Right ventricle myocardium inferior (tissue), 1 donor: ENCODE results near the gene PPCS. TPM values are rescaled to one million over a fixed set of nuclear protein-coding genes. Genes with fewer than 3 reads are reported as not detected.

ENCODE experiments used
- ATAC-seq: fragments of 200-7000 bp; cut with Tn5 transposase; one replicate; pipeline ENCODE4 v1.9.1; 2020; ENCODE audit warnings: mild to moderate bottlenecking, moderate library complexity
- DNase-seq: peaks from one replicate; pipeline ENCODE4 v3.0.0; 2021; ENCODE audit errors: missing footprints
- intact Hi-C: fragments of 100-400 bp; cut with DNase I; formaldehyde crosslinking; loops from one replicate; pipeline ENCODE4 v1.11.0; 2022
- long read RNA-seq: library from polyadenylated mRNA; unstranded; transcript quantifications from one replicate; pipeline ENCODE4 v2.0.0, GENCODE V29; 2021
- total RNA-seq: library from RNA; stranded (reverse); fragmentation: NEBNext Ultra II Directional; extraction: Animal tissue kit (Norgen Biotek cat#: 25700); gene quantifications from one replicate; pipeline ENCODE4 v1.2.1, GENCODE V29; 2021
- donor health status: DM: no; HTN: yes; CAD: no; lungs with severe emphysema.

PPCS gene
- total RNA-seq = 36.8 TPM
- long read RNA-seq, transcript PPCS-203 (3 exons, 1,431 nt) = major isoform, 12 of 17 reads
- long read RNA-seq, partial matches to known transcripts = 0 of 17 reads
- long read RNA-seq, other reads (novel, unspliced or antisense) = 1 of 17 reads

- peak; percentile 95 for DNase-seq
- peak; percentile 97 for ATAC-seq
- intact Hi-C loops = loop anchor here (5.0 to 10.0 kb wide), 2 partner anchors 119 to 281 kb away; partner anchors contain the start of gene FOXJ3
Observed at GRCh38 chr1:42456010-42456753, at the start of gene PPCS, which contains the start of gene ZMYND12. TSS of gene PPCS (plus strand) at chr1:42456543. CDS start at chr1:42456566, 23 bp downstream. TSS of gene ZMYND12 (minus strand) at chr1:42456022. CDS start at chr1:42455997, 25 bp downstream.

DNA sequence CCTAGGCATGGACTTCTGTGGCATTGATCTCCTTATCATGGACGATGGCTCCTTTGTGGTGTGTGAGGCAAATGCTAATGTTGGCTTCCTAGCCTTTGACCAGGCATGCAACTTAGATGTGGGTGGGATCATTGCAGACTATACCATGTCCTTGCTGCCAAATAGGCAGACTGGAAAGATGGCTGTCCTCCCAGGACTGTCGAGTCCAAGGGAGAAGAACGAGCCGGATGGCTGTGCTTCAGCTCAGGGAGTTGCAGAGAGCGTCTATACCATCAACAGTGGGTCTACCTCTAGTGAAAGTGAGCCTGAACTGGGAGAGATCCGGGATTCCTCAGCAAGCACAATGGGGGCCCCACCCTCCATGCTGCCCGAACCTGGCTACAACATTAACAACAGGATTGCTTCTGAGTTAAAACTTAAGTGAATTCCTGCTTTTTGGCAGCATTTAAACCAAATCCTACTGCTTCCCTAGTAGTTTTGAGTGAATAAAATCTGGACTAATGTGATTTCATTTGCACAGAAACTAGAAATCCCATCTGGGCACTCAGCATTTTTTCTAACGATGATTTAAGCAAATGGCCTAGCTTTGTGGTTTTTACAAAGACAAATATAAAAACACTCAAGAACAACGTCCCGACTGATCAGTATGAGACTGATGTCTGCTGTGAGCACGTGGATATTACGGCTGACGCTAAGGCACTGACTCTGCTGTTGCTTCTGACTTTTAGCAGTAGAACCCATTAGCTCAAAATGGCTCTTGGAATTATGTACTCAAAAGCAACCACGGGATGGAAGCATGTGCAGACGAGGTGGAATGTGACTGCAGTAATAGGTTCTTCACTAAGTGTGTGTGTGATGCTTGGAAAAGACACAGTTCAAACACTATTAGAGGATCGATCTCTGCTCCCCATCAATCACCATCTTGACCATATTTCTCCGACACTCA is 41.5 kb upstream of the PPCS start:
- intact Hi-C loops = no loop called here
- no peak for DNase-seq
- ATAC-seq = no peak

GRCh38 chr1:42417166-42417565 is 39.2 kb upstream of the PPCS start:
- ATAC-seq (peak; percentile 38), DNase-seq (no peak)
- intact Hi-C loops = no loop called here

- DNase-seq = no peak
- no peak for ATAC-seq
Observed at GRCh38 chr1:42418516-42418915, 37.8 kb upstream of the PPCS start.

DNA sequence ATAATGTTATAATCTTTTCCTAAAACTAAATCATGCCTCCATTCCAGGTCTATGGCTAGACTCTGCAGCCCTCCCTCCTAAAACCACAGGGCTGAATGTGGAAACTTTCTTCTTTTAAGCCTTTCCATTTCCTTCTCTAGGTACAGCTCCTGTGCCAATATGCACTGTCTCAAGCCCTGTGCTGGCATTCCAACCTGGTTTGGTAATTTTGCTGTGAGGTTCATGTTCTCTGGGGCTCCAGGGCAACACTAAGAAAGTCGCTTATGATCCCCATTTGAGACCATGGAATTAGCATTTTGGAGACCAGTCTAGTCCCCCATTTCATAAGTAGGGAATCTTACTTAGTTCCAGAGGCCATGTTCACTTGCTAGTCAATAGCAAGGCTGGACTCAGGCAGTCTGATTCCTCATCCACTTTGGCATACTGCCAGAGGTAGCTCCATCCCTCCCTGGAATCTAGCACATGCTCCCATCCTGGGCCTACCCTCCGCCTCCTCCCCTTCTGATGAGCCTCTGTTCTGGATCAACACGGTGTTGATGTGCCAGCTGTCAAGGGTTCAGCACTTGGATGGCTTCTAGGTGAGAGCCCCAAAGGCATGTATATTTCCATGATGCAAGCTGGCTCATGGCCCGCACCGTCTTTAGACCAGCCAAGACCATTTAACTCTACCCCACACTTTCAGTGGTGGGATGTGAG is 37.1 kb upstream of the PPCS start:
- intact Hi-C loops = no loop called here
- ATAC-seq = peak; percentile 87

More at GRCh38 chr1:42418516-42418915, 37.8 kb upstream of the PPCS start:
- intact Hi-C loops = no loop called here

GRCh38 chr1:42420121-42420520 is 36.2 kb upstream of the PPCS start:
- DNase-seq = no peak
- peak; percentile 27 for ATAC-seq
- intact Hi-C loops = no loop called here

More for the DNA sequence above, 37.1 kb upstream of the PPCS start:
- no peak for DNase-seq

DNA sequence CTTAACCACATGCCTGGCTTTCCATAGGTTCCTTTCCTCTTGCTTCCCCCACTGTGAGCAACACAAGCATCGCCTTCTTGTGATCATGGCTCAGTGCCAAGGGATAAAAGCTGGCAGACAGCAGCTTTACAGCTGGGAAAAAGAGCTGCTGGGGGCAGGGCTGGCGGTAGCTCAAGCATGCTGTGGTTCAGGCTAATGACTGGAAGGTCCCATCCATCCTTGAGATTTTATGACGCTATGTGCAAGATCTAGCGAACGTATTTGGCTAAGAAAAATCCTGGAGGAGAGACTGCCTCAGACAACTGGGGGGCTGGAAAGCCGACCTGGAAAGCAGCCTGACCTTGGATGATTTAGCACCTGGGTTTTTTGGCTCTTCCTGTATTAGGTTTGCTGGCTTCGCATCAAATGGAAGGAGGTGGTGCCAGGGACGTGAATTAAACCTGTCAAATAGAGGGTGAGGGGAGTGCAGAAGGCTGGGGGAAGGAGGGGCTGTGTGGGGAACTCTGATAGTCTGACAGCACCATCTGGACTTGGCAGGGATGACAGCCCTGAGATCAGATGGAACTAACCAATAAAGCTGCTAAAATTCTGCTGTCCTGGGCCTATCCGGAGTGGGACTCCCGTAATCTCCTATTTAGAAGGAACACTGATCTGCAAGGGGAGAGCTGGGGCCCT is 35.3 kb upstream of the PPCS start:
- no peak for DNase-seq
- ATAC-seq = peak; percentile 40
- intact Hi-C loops = no loop called here

GRCh38 chr1:42422737-42423136 is 33.6 kb upstream of the PPCS start:
- ATAC-seq = peak; percentile 15
- no peak for DNase-seq
- intact Hi-C loops = no loop called here

DNA sequence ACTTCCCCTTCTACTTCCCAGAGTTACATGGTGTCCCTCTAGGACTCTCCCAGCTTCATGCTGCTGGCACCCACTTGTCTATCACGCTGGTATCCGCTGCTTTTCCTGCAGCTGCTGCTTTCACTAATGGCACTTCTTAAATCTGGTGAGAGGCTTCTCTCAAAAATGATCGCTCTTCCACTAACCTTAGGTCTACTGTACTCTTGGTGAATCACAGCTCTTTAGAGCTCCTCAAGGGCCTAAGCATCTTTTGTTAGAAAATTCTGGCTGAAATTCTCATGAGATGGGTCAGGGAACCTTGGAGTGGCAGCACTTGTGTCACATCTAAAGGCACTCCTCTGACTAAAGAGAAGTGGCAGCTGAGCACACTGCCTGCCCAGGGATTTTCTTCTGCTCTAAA is 32.7 kb upstream of the PPCS start:
- no peak for ATAC-seq
- intact Hi-C loops = no loop called here
- DNase-seq = no peak

DNA sequence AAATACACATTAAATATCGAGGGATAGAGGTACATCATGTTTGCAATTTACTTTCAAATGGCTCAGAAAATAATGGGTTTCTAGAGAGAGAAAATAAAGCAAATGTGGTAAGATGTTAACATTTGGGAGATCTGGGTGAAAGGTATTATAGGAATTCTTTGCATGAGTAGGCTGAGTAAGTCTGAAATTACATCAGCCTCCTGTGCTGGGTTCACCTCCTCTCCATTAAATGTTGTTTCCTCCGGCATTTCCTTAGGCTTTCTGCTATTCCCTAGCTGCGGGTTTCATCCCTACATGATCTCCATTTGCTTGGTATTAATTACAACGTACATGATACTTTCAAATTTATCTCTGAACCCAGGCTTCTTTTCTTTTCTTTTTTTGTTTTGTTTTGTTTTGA is 32.1 kb upstream of the PPCS start:
- DNase-seq (no peak), ATAC-seq (no peak)
- intact Hi-C loops = no loop called here

GRCh38 chr1:42427240-42427639 is 29.1 kb upstream of the PPCS start:
- DNase-seq = no peak
- intact Hi-C loops = no loop called here
- no peak for ATAC-seq

DNA sequence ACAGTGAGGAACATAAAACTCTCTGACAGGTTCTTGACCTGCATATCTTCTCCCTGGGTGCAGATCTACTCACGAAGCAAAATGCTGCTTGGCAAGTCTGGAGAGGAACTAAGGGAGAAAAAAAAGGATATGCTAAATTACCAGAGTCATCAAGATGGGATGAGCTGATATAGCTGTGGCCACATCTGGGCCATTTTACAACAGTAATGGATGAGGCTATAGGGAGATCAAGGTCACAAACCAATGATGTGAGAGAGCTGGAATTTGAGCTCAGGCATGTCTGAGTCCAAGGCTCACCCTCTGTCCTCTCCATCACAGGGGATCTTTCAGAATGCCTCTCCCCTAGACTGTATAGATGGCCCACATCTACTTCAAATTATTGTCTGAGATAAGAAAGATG is 26.7 kb upstream of the PPCS start:
- no peak for ATAC-seq
- no peak for DNase-seq
- intact Hi-C loops = no loop called here

DNA sequence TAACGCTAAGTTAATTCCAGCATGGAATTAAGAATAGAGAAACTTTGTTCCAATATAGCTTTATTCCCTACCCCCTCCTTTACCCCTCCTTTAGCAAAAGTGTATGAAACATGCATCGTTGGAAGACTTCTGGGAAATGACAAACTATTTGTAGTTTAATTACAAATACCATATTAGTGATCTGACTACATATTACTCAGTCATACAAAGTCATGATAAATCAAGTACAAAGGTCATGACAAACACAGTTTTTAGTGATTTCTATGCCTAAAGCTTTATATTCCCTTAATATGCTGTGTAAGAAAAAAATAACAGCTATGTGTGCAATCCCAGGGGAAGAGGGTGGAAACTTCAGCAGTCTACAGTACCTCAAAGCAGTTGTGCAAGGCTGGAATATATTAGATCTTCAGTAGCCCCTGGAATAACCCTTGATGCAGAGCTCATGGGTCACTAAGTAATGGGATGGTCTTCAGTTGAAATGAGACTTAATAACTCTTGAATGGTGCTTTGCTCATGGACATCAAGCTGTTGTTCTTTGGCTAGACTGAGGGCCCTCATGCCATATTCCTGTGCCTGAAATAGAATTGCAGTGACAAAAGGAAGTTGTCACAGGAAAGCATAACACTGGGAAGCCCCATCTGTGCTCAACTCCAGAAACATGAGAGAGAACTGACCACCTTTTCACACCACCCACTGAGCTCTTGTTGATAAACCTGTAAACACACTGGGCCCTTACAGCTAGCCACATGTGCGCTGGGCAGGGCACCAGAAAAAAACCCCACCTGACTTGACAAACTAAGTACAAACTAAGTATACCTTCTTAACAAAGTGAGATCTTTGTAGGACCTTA is 25.8 kb upstream of the PPCS start:
- ATAC-seq = no peak
- no peak for DNase-seq
- intact Hi-C loops = no loop called here

DNA sequence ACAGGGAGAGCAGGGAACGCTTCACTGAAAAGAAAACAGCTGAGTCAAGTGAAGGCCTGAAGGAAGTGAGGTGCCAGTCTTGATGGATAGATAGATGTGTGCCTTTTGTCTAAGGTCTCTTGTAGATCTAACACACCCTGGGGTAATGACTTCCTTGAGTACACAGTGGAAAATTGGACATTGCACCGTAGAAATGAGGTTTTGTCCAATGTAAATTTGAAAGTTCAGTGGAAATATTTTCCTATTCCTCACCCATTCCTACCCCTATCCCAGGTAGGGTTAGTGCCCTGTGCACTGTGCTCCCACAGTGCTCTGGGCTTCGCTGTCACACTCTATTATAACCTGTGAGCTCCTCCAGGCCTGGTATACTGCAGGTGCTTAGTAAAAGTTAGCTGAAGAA is 24.8 kb upstream of the PPCS start:
- intact Hi-C loops = no loop called here
- DNase-seq = no peak
- ATAC-seq = no peak

DNA sequence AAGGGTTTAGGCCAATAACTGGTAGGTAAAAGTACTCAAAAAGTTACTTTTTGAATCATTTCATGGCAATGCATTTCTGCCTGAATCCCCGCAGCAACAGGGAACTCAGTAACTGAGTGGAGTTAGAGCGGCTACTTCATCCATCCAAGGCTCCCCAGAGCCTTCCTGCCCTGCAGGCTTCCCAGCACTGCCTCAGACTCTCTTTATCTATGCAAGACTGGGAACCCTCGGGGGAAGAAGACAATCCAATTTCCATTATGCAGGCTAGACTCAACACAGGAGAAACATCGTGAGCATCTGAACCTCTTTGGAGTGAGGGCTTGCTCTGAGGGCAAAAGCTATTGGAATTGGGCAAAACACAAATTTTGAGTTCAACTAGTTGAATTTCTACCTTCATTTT is 23.6 kb upstream of the PPCS start:
- intact Hi-C loops = no loop called here
- no peak for ATAC-seq
- no peak for DNase-seq

- ATAC-seq (no peak), DNase-seq (no peak)
- intact Hi-C loops = no loop called here
Observed at GRCh38 chr1:42433369-42433768, 23.0 kb upstream of the PPCS start.

DNA sequence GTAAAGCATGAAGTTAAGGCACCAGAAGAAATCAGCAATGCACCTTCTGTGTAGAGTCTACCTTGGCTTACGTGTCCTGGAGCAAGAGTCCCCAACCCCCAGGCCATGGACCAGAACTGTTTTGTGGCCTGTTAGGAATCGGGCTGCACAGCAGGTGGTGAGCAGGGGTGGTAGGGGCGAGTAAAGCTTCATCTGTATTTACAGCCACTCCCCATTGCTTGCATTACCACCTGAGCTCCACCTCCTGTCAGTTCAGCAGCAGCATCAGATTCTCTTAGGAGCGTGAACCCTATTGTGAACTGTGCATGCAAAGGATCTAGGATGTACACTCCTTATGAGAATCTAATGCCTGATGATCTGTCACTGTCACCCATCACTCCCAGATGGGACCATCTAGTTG is 22.0 kb upstream of the PPCS start:
- ATAC-seq = no peak
- intact Hi-C loops = no loop called here
- no peak for DNase-seq

- DNase-seq (no peak), ATAC-seq (no peak)
- intact Hi-C loops = no loop called here
Observed at GRCh38 chr1:42439940-42440339, 16.4 kb upstream of the PPCS start.
